IMR-90 (cell line): Measurements from ENCODE around the gene ZYG11A. TPM values are rescaled to one million over a fixed set of nuclear protein-coding genes. Genes with fewer than 3 reads are reported as not detected.

Source experiments
- ATAC-seq: fragments of 200-7000 bp; cut with Tn5 transposase; 2 replicates; pipeline ENCODE4 v1.9.1; 2020; ENCODE audit warnings: low read depth, mild to moderate bottlenecking, moderate library complexity
- BruUV-seq: library from RNA; stranded (reverse); fragments of 400-500 nt; replicated peaks from 2 replicates; lab custom pipeline; 2021; lab: Mats Ljungman, UMichigan
- CTCF ChIA-PET: fragments of 300-600 bp; formaldehyde crosslinking; extraction: SDS; loops from one replicate; lab custom pipeline; 2021; ENCODE audit warnings: antibody characterized with exemption; lab: Yijun Ruan, JAX
- POLR2A ChIA-PET: fragments of 300-600 bp; sonication (Branson Sonifier 250); formaldehyde crosslinking; loops from one replicate; lab custom pipeline; 2022; ENCODE audit warnings: antibody characterized with exemption; ENCODE audit not compliant: unreplicated experiment; lab: Charles Lee
- DNase-seq: peaks from one replicate; pipeline ENCODE4 v3.0.0; 2013
- H2AFZ ChIP-seq: replicated peaks from 2 replicates; pipeline ENCODE3; 2013; ENCODE audit warnings: low read length, mild to moderate bottlenecking; ENCODE audit not compliant: poor library complexity
- H2AK5ac ChIP-seq: 2 replicates; pipeline ENCODE4 v1.6.1; 2013; ENCODE audit warnings: low read depth, low read length, inconsistent platforms
- H2AK9ac ChIP-seq: replicated peaks from 2 replicates; pipeline ENCODE3; 2013; ENCODE audit warnings: mild to moderate bottlenecking, low read depth, low read length, moderate library complexity; ENCODE audit not compliant: poor library complexity
- H2BK120ac ChIP-seq: 2 replicates; pipeline ENCODE4 v1.6.1; 2013; ENCODE audit warnings: low read depth, low read length, inconsistent platforms
- H2BK15ac ChIP-seq: 3 replicates; pipeline ENCODE4 v1.6.1; 2013; ENCODE audit warnings: low read depth, low read length, inconsistent platforms
- H2BK20ac ChIP-seq: 2 replicates; pipeline ENCODE4 v1.6.1; 2013; ENCODE audit warnings: low read depth, mild to moderate bottlenecking, inconsistent platforms, low read length, moderate library complexity
- H2BK5ac ChIP-seq: 2 replicates; pipeline ENCODE4 v1.6.1; 2013; ENCODE audit warnings: mild to moderate bottlenecking, low read depth, low read length, inconsistent platforms; ENCODE audit not compliant: poor library complexity, severe bottlenecking
- H3K14ac ChIP-seq: replicated peaks from 2 replicates; pipeline ENCODE4 v1.6.1; 2013; ENCODE audit warnings: low read depth, low read length, inconsistent platforms
- H3K18ac ChIP-seq: 2 replicates; pipeline ENCODE4 v1.6.1; 2013; ENCODE audit warnings: low read depth, low read length, control low read depth
- H3K23ac ChIP-seq: 2 replicates; pipeline ENCODE4 v1.6.1; 2013; ENCODE audit warnings: low read depth, low read length, inconsistent platforms
- H3K27ac ChIP-seq: 2 replicates; pipeline ENCODE4 v1.5.1; 2013; ENCODE audit warnings: mild to moderate bottlenecking, control low read depth, low read length; ENCODE audit not compliant: insufficient read depth
- H3K27me3 ChIP-seq: 2 replicates; pipeline ENCODE4 v1.6.1; 2013; ENCODE audit warnings: low read length; ENCODE audit not compliant: control insufficient read depth, insufficient read depth
- H3K36me3 ChIP-seq: 2 replicates; pipeline ENCODE4 v1.6.1; 2013; ENCODE audit warnings: low read length, mixed read lengths; ENCODE audit not compliant: control insufficient read depth, insufficient read depth
- H3K4ac ChIP-seq: 2 replicates; pipeline ENCODE4 v1.6.1; 2013; ENCODE audit warnings: low read depth, low read length, inconsistent platforms
- H3K4me1 ChIP-seq: 2 replicates; pipeline ENCODE4 v1.6.1; 2013; ENCODE audit warnings: low read length, mixed read lengths; ENCODE audit not compliant: control insufficient read depth, insufficient read depth
- H3K4me2 ChIP-seq: 2 replicates; pipeline ENCODE4 v1.6.1; 2013; ENCODE audit warnings: low read depth, mild to moderate bottlenecking, control low read depth, low read length, moderate library complexity
- H3K4me3 ChIP-seq: 2 replicates; pipeline ENCODE4 v1.5.1; 2013; ENCODE audit warnings: low read depth, mild to moderate bottlenecking, control low read depth, low read length, moderate library complexity; ENCODE audit not compliant: insufficient read depth
- H3K56ac ChIP-seq: 2 replicates; pipeline ENCODE4 v1.6.1; 2013; ENCODE audit warnings: low read length, inconsistent platforms; ENCODE audit not compliant: insufficient read depth; ENCODE audit errors: extremely low read depth
- H3K79me1 ChIP-seq, 2 experiments: 2 replicates each; pipeline ENCODE4 v1.6.1; 2013; ENCODE audit warnings: low read length in 2 of 2, inconsistent platforms in 1 of 2, low read depth in 1 of 2
- H3K9ac ChIP-seq: 2 replicates; pipeline ENCODE4 v1.6.1; 2013; ENCODE audit warnings: low read depth, low read length, control low read depth
- H3K9me1 ChIP-seq: 2 replicates; pipeline ENCODE4 v1.6.1; 2013; ENCODE audit warnings: low read length, inconsistent platforms; ENCODE audit not compliant: insufficient read depth
- H3K9me3 ChIP-seq: 2 replicates; pipeline ENCODE4 v1.6.1; 2013; ENCODE audit warnings: low read length; ENCODE audit not compliant: control insufficient read depth, insufficient read depth
- H4K20me1 ChIP-seq: 2 replicates; pipeline ENCODE4 v1.6.1; 2013; ENCODE audit warnings: low read length, inconsistent platforms; ENCODE audit not compliant: insufficient read depth
- H4K5ac ChIP-seq: 2 replicates; pipeline ENCODE4 v1.6.1; 2013; ENCODE audit warnings: mild to moderate bottlenecking, low read depth, low read length, control low read depth
- H4K8ac ChIP-seq, 2 experiments: 2 replicates each; pipeline ENCODE4 v1.6.1; 2013; ENCODE audit warnings: low read depth in 2 of 2, low read length in 2 of 2, control low read depth in 1 of 2, inconsistent platforms in 1 of 2
- H4K91ac ChIP-seq: 2 replicates; pipeline ENCODE4 v1.6.1; 2013; ENCODE audit warnings: low read depth, low read length, inconsistent platforms; ENCODE audit not compliant: insufficient read depth
- BHLHE40 ChIP-seq: fragments of 150-350 bp; IDR thresholded peaks from 2 replicates; pipeline ENCODE4 v1.6.1; 2016; ENCODE audit warnings: mild to moderate bottlenecking, low read depth, low read length
- CEBPB ChIP-seq: IDR thresholded peaks from 2 replicates; pipeline ENCODE4 v1.6.1; 2012; ENCODE audit warnings: low read depth, low read length, improper control_type of control experiment
- CHD1 ChIP-seq: IDR thresholded peaks from 2 replicates; pipeline ENCODE4 v1.6.1; 2012; ENCODE audit warnings: low read depth, low read length, improper control_type of control experiment
- ELK1 ChIP-seq: fragments of 150-350 bp; IDR thresholded peaks from 2 replicates; pipeline ENCODE4 v1.6.1; 2016; ENCODE audit warnings: low read depth, mild to moderate bottlenecking, low read length, moderate library complexity, borderline replicate concordance
- FOS ChIP-seq: fragments of 150-350 bp; IDR thresholded peaks from 2 replicates; pipeline ENCODE4 v1.6.1; 2016; ENCODE audit warnings: low read depth, low read length
- MAFK ChIP-seq: IDR thresholded peaks from 2 replicates; pipeline ENCODE4 v1.6.1; 2012; ENCODE audit warnings: low read depth, low read length, improper control_type of control experiment
- MAZ ChIP-seq: IDR thresholded peaks from 2 replicates; pipeline ENCODE4 v1.6.1; 2012; ENCODE audit warnings: low read depth, mild to moderate bottlenecking, low read length, improper control_type of control experiment, moderate library complexity, borderline replicate concordance
- MXI1 ChIP-seq: IDR thresholded peaks from 2 replicates; pipeline ENCODE4 v1.6.1; 2012; ENCODE audit warnings: low read depth, mild to moderate bottlenecking, low read length, moderate library complexity, borderline replicate concordance
- NFE2L2 ChIP-seq: fragments of 150-350 bp; IDR thresholded peaks from 2 replicates; pipeline ENCODE4 v1.6.1; 2016; ENCODE audit warnings: low read depth, mild to moderate bottlenecking, low read length
- POLR2A ChIP-seq: IDR thresholded peaks from 2 replicates; pipeline ENCODE4 v1.6.1; 2012; ENCODE audit warnings: mild to moderate bottlenecking, low read depth, low read length
- RAD21 ChIP-seq: IDR thresholded peaks from 2 replicates; pipeline ENCODE4 v1.6.1; 2012; ENCODE audit warnings: low read length, improper control_type of control experiment
- RCOR1 ChIP-seq: IDR thresholded peaks from 2 replicates; pipeline ENCODE4 v1.6.1; 2012; ENCODE audit warnings: mild to moderate bottlenecking, low read length, improper control_type of control experiment; ENCODE audit not compliant: insufficient replicate concordance
- RFX5 ChIP-seq: IDR thresholded peaks from 2 replicates; pipeline ENCODE4 v1.8.0; 2012; ENCODE audit warnings: low read depth, mild to moderate bottlenecking, low read length, moderate library complexity
- SMC3 ChIP-seq: fragments of 150-350 bp; IDR thresholded peaks from 2 replicates; pipeline ENCODE4 v1.6.1; 2016; ENCODE audit warnings: low read depth, mild to moderate bottlenecking, antibody characterized with exemption, low read length, moderate library complexity
- USF2 ChIP-seq: fragments of 150-350 bp; IDR thresholded peaks from 2 replicates; pipeline ENCODE4 v1.6.1; 2017; ENCODE audit warnings: mild to moderate bottlenecking, antibody characterized with exemption, low read length, low read depth
- WGBS, 2 experiments: methylation state at CpG; one replicate each; pipeline versions ENCODE4 v1.1.5 to v1.1.7; 2013; ENCODE audit warnings: missing lambda C conversion rate in 2 of 2; ENCODE audit not compliant: insufficient read length in 1 of 2; ENCODE audit errors: extremely low coverage in 2 of 2; 5-methylcytosine and 5-hydroxymethylcytosine counted together
- dilution Hi-C: fragments of 300-500 bp; cut with HindIII; formaldehyde crosslinking; loops from one replicate; pipeline ENCODE4 v1.14.3; 2018; ENCODE audit warnings: low sequenced_read_pairs; ENCODE audit not compliant: unreplicated experiment
- in situ Hi-C: fragments of 300-500 bp; cut with MboI; formaldehyde crosslinking; loops from 3 replicates; pipeline ENCODE4 v1.14.3; 2019; ENCODE audit warnings: low sequenced_read_pairs, inconsistent platforms, mixed read lengths
- intact Hi-C: fragments of 100-400 bp; cut with micrococcal nuclease; formaldehyde crosslinking; loops from 2 replicates; pipeline ENCODE4 v1.10.0; 2022
- polyA plus RNA-seq, 3 experiments: library from polyadenylated mRNA; depleted of rRNA; stranded (reverse); fragments of >200 nt; gene quantifications; 2 replicates each; pipeline ENCODE4 v1.2.3, GENCODE V29; 2012; ENCODE audit warnings: low replicate concordance in 1 of 3
- total RNA-seq: library from RNA; depleted of rRNA; stranded (reverse); fragments of >200 nt; gene quantifications from 2 replicates; pipeline ENCODE4 v1.2.3, GENCODE V29; 2012
- TF ChIP-seq, protein P1 (sequence below): conservative IDR thresholded peaks from 2 replicates; pipeline ENCODE4 v1.5.1; 2012; ENCODE audit warnings: mild to moderate bottlenecking, low read depth, low read length, improper control_type of control experiment

The ZYG11A gene
- total and polyA plus RNA-seq, 2 of the 4 experiments (the other 2 are of a cell fraction): 0.63 to 2.0 TPM

- CTCF ChIA-PET: no interaction called here
- ATAC-seq: no peak
- WGBS, 2 experiments: no CpG with 5 or more reads among the region's 4 CpGs
Measured at GRCh38 chr1:52850951-52851350, 8.4 kb downstream of the ZYG11A start.

More at GRCh38 chr1:52850951-52851350, 8.4 kb downstream of the ZYG11A start:
- Histone ChIP-seq H3K4me2 (no peak overlapping the region), H2BK5ac (no peak overlapping the region), H2AFZ (no peak overlapping the region), H3K23ac (no peak overlapping the region), H2BK20ac (no peak overlapping the region), H4K91ac (no peak overlapping the region), H4K8ac (no peak overlapping the region), H3K36me3 (no peaks in the 10 kb centered on the region), H2BK120ac (no peak overlapping the region), H3K27ac (no peak overlapping the region), H3K56ac (no peak overlapping the region), H4K5ac (no peak overlapping the region), H2AK5ac (no peak overlapping the region), H3K4me1 (no peaks in the 10 kb centered on the region), H2AK9ac (no peak overlapping the region), H2BK15ac (no peak overlapping the region), H4K20me1 (no peaks in the 10 kb centered on the region), H3K9me3 (no peaks in the 10 kb centered on the region), H3K14ac (no peak overlapping the region), H3K4me3 (no peak overlapping the region), H3K27me3 (no peaks in the 10 kb centered on the region), H3K18ac (no peak overlapping the region), H3K79me1 (peaks cover 0 to 3% of the 10 kb centered on the region in 2 experiments; a peak in 3 of 4 replicates), H3K9ac (no peak overlapping the region), H3K4ac (no peak overlapping the region), H3K9me1 (no peaks in the 10 kb centered on the region; the same call in 1 of the 2 replicates)
- in situ Hi-C loops: no loop called here
- dilution Hi-C loops: no loop called here
- DNase-seq: no peak
- TF ChIP-seq CHD1 (no peak), CEBPB (no peak), RFX5 (no peak), MAFK (no peak), BHLHE40 (no peak), MXI1 (no peak), FOS (no peak), ELK1 (no peak), RAD21 (no peak), MAZ (no peak), POLR2A (no peak), USF2 (no peak), NFE2L2 (no peak), RCOR1 (no peak), SMC3 (no peak)
- TF ChIP-seq, protein P1, sequence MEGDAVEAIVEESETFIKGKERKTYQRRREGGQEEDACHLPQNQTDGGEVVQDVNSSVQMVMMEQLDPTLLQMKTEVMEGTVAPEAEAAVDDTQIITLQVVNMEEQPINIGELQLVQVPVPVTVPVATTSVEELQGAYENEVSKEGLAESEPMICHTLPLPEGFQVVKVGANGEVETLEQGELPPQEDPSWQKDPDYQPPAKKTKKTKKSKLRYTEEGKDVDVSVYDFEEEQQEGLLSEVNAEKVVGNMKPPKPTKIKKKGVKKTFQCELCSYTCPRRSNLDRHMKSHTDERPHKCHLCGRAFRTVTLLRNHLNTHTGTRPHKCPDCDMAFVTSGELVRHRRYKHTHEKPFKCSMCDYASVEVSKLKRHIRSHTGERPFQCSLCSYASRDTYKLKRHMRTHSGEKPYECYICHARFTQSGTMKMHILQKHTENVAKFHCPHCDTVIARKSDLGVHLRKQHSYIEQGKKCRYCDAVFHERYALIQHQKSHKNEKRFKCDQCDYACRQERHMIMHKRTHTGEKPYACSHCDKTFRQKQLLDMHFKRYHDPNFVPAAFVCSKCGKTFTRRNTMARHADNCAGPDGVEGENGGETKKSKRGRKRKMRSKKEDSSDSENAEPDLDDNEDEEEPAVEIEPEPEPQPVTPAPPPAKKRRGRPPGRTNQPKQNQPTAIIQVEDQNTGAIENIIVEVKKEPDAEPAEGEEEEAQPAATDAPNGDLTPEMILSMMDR: no peak
- BruUV-seq: no TSS peak
- POLR2A ChIA-PET: interaction anchor here (0.6 kb wide), 1 partner anchor 186 kb away, joined by 4 read pairs; no protein-coding TSS in a partner anchor
- intact Hi-C loops: no loop called here
